PC-9 (cell line): ENCODE results near the gene ADCY4. TPM values are rescaled to one million over a fixed set of nuclear protein-coding genes. Genes with fewer than 3 reads are reported as not detected.

Experiments
- BruUV-seq: library from RNA; stranded (reverse); fragments of 400-500 nt; replicated peaks from 2 replicates; lab custom pipeline; 2021; lab: Mats Ljungman, UMichigan
- CTCF ChIA-PET: fragments of 300-600 bp; sonication (Branson Sonifier 250); formaldehyde crosslinking; loops from one replicate; lab custom pipeline; 2022; ENCODE audit warnings: antibody characterized with exemption; lab: Charles Lee
- POLR2A ChIA-PET: fragments of 300-600 bp; sonication (Branson Sonifier 250); formaldehyde crosslinking; loops from one replicate; lab custom pipeline; 2022; ENCODE audit warnings: antibody characterized with exemption; ENCODE audit not compliant: unreplicated experiment; lab: Charles Lee
- DNase-seq, 2 experiments: peaks; one replicate each; pipeline versions ENCODE4 v3.0.0 to v3.0.0-alpha.2; 2015 to 2022; ENCODE audit warnings: mixed read lengths in 1 of 2
- H2AFZ ChIP-seq: fragments of 200-600 bp; sonication (generic); 2 replicates; pipeline ENCODE4 v1.8.1; 2017; ENCODE audit warnings: antibody characterized with exemption
- H3F3A ChIP-seq: fragments of 200-600 bp; sonication (generic); 2 replicates; pipeline ENCODE4 v1.8.1; 2017; ENCODE audit warnings: antibody characterized with exemption, mild to moderate bottlenecking, low read depth; ENCODE audit not compliant: insufficient read depth
- H3K27ac ChIP-seq: fragments of 200-600 bp; sonication (generic); 2 replicates; pipeline ENCODE4 v1.6.1; 2016; ENCODE audit warnings: mixed run types
- H3K27me3 ChIP-seq: fragments of 200-600 bp; sonication (generic); 2 replicates; pipeline ENCODE4 v1.6.1; 2016; ENCODE audit warnings: low read depth, mixed run types; ENCODE audit not compliant: insufficient read depth
- H3K36me3 ChIP-seq: fragments of 200-600 bp; sonication (generic); 2 replicates; pipeline ENCODE4 v1.6.1; 2016; ENCODE audit warnings: low read depth, mixed run types
- H3K4me1 ChIP-seq: fragments of 200-600 bp; sonication (generic); replicated peaks from 2 replicates; pipeline ENCODE4 v1.6.1; 2016; ENCODE audit warnings: mixed run types; ENCODE audit not compliant: insufficient read depth
- H3K4me2 ChIP-seq: fragments of 200-600 bp; sonication (generic); 2 replicates; pipeline ENCODE4 v1.6.1; 2017; ENCODE audit warnings: mixed run types
- H3K4me3 ChIP-seq: fragments of 200-600 bp; sonication (generic); 2 replicates; pipeline ENCODE4 v1.6.1; 2016; ENCODE audit warnings: mixed run types
- H3K79me2 ChIP-seq: fragments of 200-600 bp; sonication (generic); 2 replicates; pipeline ENCODE4 v1.6.1; 2017; ENCODE audit warnings: low read depth, mixed run types
- H3K9me2 ChIP-seq: fragments of 200-600 bp; sonication (generic); 2 replicates; pipeline ENCODE4 v1.8.1; 2017; ENCODE audit warnings: mild to moderate bottlenecking; ENCODE audit not compliant: insufficient read depth
- H3K9me3 ChIP-seq: fragments of 200-600 bp; sonication (generic); 2 replicates; pipeline ENCODE4 v1.8.1; 2016; ENCODE audit warnings: low read depth; ENCODE audit not compliant: insufficient read depth
- H4K20me1 ChIP-seq: fragments of 200-600 bp; sonication (generic); 2 replicates; pipeline ENCODE4 v1.8.1; 2017; ENCODE audit not compliant: insufficient read depth
- CTCF ChIP-seq: fragments of 200-600 bp; sonication (generic); conservative IDR thresholded peaks from 2 replicates; pipeline ENCODE4 v1.6.1; 2017; ENCODE audit warnings: mixed run types, antibody characterized with exemption, mild to moderate bottlenecking, moderate library complexity
- EZH2 ChIP-seq: fragments of 200-600 bp; sonication (generic); IDR thresholded peaks from 2 replicates; pipeline ENCODE4 v1.8.0; 2017; ENCODE audit warnings: antibody characterized with exemption, low read depth
- intact Hi-C: fragments of 100-400 bp; cut with micrococcal nuclease; formaldehyde crosslinking; loops from one replicate; pipeline ENCODE4 v1.10.0; 2022; ENCODE audit not compliant: unreplicated experiment
- total RNA-seq: library from RNA; stranded (reverse); gene quantifications from 2 replicates; pipeline ENCODE4 v1.2.3, GENCODE V29; 2021

Gene ADCY4
- total RNA-seq, 1 experiment from 2014 or later: 1.8 TPM

DNA sequence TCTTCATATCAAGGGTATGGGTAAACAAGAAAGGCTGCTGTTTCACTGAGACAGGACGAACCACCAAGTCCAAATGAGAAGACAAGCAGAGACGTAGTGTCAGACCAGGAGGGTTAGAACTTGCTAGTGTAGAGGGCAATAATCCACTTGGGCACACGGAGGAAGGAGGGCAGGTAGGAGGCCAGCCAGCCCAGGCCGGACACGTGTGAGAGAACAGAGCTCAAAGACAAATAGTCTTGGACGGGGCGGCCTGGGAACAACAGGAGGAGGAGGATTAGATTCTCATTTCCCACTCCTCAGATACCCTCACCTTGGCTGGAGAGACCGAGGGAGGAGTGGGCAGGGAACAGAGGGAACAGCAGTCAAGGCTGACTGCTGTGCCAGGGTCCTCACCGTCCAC, 44.1 kb downstream of the ADCY4 start:
- Histone ChIP-seq H3K27ac (no peak overlapping the region), H3K4me2 (no peak overlapping the region), H3K79me2 (no peaks in the 10 kb centered on the region), H3F3A (no peaks in the 10 kb centered on the region), H3K4me3 (no peak overlapping the region), H3K27me3 (no peaks in the 10 kb centered on the region), H4K20me1 (no peaks in the 10 kb centered on the region), H3K36me3 (no peaks in the 10 kb centered on the region), H2AFZ (no peak overlapping the region), H3K9me2 (no peaks in the 10 kb centered on the region), H3K4me1 (no peaks in the 10 kb centered on the region), H3K9me3 (no peaks in the 10 kb centered on the region)
- BruUV-seq: no TSS peak
- POLR2A ChIA-PET: interaction anchor here (0.7 kb wide), 1 partner anchor 10 kb away, joined by 9 read pairs; no protein-coding TSS in a partner anchor
- intact Hi-C loops: no loop called here
- CTCF ChIA-PET: no interaction called here
- DNase-seq: no peak
- TF ChIP-seq CTCF (no peak), EZH2 (no peak)

- BruUV-seq: no TSS peak
- Histone ChIP-seq H3K36me3 (no peaks in the 10 kb centered on the region), H3K79me2 (no peaks in the 10 kb centered on the region), H3F3A (no peaks in the 10 kb centered on the region), H4K20me1 (no peaks in the 10 kb centered on the region), H3K9me3 (no peaks in the 10 kb centered on the region), H3K27ac (no peak overlapping the region), H2AFZ (no peak overlapping the region), H3K9me2 (no peaks in the 10 kb centered on the region), H3K4me3 (no peak overlapping the region), H3K4me1 (no peaks in the 10 kb centered on the region), H3K27me3 (no peaks in the 10 kb centered on the region), H3K4me2 (no peak overlapping the region)
- TF ChIP-seq CTCF: no peak
- ChIA-PET POLR2A (interaction anchor here (0.7 kb wide), 1 partner anchor 9 kb away, joined by 9 read pairs; no protein-coding TSS in a partner anchor), CTCF (no interaction called here)
- intact Hi-C loops: no loop called here
- no peak for DNase-seq
Measured at GRCh38 chr14:24289649-24290280, 45.1 kb downstream of the ADCY4 start.

DNA sequence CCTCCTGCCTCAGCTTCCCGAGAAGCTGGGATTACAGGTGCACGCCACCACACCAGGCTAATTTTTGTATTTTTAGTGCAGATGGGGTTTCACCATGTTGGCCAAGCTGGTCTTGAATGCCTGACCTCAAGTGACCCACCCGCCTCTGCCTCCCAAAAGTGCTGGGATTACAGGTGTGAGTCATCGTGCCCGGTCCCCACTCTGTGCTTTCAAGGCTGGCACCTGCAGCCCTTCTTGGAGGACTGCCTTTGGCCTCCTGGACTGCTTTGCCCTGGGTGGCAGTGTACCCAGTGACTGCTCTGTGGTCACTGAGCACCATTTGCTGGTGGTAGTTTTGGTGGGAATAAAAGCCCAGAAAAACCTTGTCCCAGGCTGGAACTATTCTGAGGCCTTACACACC, 47.9 kb downstream of the ADCY4 start:
- Histone ChIP-seq H3K4me2 (no peak overlapping the region), H3K36me3 (no peaks in the 10 kb centered on the region), H3K27me3 (no peaks in the 10 kb centered on the region), H2AFZ (no peak overlapping the region), H3K9me3 (no peaks in the 10 kb centered on the region), H3K27ac (no peak overlapping the region), H3F3A (no peaks in the 10 kb centered on the region), H3K79me2 (no peaks in the 10 kb centered on the region), H3K4me1 (no peaks in the 10 kb centered on the region), H4K20me1 (no peaks in the 10 kb centered on the region), H3K9me2 (no peaks in the 10 kb centered on the region), H3K4me3 (no peak overlapping the region)
- intact Hi-C loops: no loop called here
- no peak for DNase-seq
- CTCF ChIA-PET: no interaction called here
- POLR2A ChIA-PET: interaction anchor here (0.6 kb wide), 1 partner anchor 13 kb away, joined by 4 read pairs; the partner anchor contains the start of genes DHRS1 and NOP9
- TF ChIP-seq EZH2 (no peak), CTCF (no peak)
- BruUV-seq: no TSS peak
